C1 segment of cervical spinal cord (tissue), 14 donors: ENCODE measurements around the gene TRIM39.
"Not testable (repeated sequence)": the region's sequence is repeated elsewhere in the genome, so short reads cannot be mapped to it uniquely, and the experiment has no call there.

ENCODE experiments used
- DNase-seq, 14 donors: peaks; one replicate each; lab custom pipeline; 2025; lab: John Stamatoyannopoulos, UW

TRIM39 gene

DNA sequence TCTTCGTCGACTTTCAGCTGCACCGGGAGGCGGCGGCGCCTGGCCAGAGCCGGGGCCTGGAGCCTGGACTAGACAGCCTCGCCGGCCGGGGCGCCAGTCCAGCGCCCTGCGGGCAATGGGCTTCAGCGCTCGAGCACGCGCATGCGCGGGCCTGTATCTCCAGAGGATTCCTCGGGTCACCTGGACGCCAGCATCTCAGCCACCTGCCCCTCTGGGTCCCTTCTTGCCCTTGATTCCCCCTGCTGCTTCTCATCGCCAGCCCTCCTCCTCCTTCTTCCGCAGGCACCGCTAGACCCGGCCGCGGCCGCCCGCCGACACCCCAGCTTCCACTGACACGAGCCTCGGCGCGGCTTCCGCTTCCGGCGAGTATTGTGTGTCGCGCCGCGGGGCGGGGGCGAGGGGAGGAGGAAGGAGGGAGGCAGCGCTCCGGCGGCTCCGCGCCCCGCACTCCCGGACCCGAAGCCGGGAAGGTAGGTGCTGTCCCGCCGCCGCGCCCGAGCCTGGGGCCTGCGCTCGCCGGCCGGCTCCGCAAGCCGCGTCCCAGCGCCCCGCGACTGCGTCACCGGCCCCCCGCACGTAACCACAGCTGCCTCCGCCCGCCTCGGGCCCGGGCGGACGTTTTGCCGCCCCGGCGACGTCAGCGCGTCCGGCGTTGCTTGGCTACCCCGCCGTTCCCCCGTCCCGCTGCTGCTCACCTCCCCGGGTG, at the start of gene TRIM39:
Gene TRIM39, plus strand, starts transcription at position 402 of the 706 bp plus-strand sequence. CDS start 2,391 bp downstream, outside the sequence.
- DNase-seq = peak; percentile 81 to 99 (median 94)

- DNase-seq = not testable (repeated sequence)
Observed at GRCh38 chr6:30280988-30281387, 45.7 kb upstream of the TRIM39 start.

- no peak for DNase-seq
Observed at GRCh38 chr6:30282522-30282921, 44.2 kb upstream of the TRIM39 start.

DNA sequence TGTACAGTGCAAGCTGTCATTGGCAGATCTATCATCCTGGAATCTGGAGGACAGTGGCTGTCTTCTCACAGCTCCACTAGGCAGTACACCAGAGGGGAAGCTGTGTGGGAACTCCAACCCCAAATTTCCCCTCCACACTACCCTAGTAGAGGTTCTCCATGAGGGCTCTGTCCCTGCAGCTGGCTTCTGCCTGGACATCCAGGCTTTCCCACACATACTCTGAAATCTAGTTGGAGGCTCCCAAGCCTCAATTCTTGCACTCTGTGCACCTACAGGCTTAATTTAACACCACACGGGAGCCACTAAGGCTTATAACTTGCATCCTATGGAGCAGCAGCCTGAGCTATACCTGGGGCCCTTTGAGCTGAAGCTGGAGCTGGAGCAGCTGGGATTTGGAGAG, 43.0 kb upstream of the TRIM39 start:
- DNase-seq = no peak

- no peak for DNase-seq
Observed at GRCh38 chr6:30287139-30287538, 39.6 kb upstream of the TRIM39 start.

- no peak for DNase-seq
Observed at GRCh38 chr6:30295837-30296236, 30.9 kb upstream of the TRIM39 start.

DNA sequence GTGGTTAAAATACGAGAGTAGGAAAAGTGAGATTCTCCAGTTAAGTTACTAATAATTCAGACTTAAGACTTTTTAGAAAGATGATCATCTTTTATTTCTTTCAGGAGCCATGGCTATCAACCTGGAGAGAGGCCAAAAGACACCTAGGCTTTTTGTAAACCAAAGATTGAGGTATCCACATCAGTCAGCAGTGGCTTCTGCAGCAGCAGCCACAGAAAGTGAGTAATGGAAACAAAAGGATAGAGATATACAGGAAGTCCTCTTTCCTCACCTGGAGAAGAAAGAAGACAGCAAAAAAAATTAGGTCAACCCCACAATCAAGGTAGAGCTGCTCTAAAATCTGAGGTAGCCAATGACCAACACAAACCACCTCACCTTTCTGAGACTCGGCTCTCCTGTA, 22.7 kb upstream of the TRIM39 start:
- no peak for DNase-seq

DNA sequence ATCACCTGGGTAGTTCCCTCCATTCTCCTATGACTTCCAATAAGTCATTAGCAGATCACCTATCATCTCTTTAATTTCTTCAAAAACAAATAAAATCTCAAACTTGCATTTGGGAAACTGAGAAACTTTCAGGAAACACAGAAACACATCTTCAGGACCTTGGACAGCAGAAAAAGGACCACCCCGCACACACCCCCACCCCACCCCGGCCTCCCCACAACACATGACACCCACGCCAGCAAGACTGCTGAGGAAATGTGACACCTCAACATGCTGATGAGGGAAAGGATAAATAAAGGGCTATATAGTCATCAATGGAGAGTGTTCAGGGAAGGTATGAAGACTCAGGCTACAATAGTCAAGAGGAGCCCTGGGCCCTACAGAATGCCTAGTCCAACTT, 15.6 kb upstream of the TRIM39 start:
- DNase-seq = no peak

GRCh38 chr6:30311671-30312070, 15.1 kb upstream of the TRIM39 start:
- DNase-seq = no peak

- DNase-seq = no peak
Observed at GRCh38 chr6:30312266-30312665, 14.5 kb upstream of the TRIM39 start.

GRCh38 chr6:30312676-30313321, 13.9 kb upstream of the TRIM39 start:
- no peak for DNase-seq

DNA sequence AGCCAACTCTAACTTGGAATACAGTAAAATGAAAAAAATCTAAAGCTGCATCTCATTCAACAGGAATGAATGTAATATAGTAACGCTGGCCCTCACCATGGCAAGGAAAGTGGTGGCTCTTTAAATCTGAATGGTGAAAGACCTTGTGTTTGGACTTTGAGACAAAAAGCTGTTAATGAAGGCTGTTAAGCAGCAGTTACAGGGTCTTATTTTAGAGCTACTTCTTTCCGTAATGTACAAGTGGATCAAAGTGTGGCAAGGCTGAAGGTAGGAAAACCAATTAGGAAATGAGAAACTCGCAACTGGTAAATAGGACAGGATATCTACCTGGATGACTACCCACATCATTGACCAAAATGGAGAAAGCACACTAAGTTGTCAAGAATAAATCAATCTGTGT, 11.6 kb upstream of the TRIM39 start:
- no peak for DNase-seq

GRCh38 chr6:30317913-30318589, 8.7 kb upstream of the TRIM39 start:
- no peak for DNase-seq

DNA sequence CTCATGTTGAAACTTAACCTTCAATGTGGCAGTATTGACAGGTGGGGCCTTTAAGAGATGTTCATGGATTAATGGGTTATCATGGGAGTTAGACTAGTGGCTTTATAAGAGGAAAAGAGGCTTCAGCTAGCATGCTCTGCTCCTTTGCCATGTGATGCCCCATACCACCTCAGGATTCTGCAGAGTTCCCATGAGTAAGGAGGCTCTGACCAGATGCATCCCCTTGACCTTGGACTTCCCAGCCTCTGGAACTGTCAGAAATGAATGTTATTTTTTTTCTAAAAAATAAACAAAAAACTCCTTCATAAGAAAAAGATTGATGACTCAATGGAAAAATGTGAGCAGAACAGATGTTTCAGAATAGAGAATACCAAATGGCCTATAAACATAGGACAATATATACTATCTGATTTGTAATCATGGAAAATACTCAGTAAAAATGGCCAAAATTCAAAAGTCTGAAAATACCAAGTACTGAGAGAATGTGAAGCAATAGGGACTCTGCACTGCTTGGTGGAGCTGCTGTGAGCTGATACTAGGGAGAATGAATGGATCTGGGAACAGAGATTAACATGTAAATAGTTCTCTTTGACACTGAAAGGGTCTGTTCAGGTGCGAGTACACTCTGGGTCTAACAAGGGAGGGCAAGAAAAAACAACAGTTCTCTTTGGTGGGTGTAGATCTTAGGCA, 7.4 kb upstream of the TRIM39 start:
- no peak for DNase-seq

GRCh38 chr6:30321692-30322388, 4.9 kb upstream of the TRIM39 start:
- no peak for DNase-seq

DNA sequence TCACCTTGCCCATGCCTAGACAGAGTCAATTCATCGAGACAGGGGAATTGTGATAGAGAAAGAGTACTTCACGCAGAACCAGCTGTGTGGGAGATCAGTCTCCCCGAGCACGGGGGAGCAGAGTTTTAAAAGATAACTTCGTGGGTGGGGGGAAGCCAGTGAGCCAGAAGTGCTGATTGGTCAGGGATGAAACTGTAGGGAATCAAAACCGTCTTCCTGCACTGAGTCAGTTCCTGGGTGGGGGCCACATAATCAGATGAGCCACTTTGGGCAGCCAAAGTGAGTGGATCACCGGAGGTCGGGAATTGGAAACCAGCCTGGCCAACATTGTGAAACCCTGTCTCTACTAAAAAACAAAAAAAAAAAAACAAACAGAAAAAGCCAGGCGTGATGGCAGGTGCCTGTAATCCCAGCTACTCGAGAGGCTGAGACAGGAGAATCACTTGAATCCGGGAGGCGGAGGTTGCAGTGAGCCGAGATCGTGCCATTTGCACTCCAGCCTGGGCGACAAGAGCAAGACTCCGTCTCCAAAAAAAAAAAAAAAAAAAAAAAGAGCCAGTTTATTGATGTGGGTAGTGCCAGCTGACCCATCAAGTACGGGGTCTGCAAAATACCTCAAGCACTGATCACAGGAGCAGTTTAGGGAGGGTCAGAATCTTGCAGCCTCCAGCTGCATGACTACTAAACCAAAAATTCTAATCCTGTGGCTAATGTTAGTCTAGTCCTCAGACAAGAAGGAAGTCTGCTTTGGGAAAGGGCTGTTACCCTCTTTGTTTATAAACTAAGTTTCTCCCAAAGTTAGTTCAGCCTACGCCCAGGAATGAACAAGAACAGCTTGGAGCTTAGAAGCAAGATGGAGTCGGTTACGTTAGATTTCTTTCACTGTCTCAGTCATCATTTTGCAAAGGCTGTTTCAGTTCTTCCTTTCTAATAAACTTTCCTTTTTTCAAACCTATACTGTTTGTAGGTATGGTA, 3.9 kb upstream of the TRIM39 start:
- DNase-seq = no peak

- DNase-seq = no peak
Observed at GRCh38 chr6:30323806-30324205, 2.9 kb upstream of the TRIM39 start.

- no peak for DNase-seq
Observed at GRCh38 chr6:30325150-30325872, 1.4 kb upstream of the TRIM39 start.

DNA sequence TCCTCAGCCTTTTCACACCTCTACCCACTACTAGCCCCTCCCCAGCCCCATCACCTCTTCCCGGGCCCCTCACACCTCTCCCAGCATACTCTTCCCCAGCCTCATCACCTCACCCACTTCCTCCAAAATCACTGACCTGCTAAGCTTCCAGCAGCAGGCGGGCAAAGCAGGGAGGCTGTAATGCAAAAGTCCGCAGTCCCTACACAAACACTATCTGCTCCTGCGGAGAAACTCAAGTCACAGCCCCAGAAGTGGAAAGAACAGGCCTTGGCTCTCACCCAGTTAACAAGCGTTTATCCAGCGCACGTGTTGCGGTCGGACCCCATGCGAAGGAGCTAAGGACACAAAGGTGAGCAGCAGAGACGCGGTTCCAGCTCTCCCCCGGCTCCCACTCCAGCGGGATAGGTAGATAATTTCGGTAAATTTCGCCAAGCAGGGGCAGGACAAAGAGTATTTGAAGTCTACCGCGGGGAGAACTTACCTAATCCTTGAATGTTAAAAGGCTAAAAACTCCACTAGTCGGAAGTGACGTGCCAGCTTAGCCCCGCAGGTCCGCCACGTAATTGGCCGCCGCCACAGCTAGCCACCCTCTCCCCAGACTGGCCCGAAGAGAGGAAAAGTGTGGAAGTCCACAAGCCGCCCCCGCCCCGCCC, 728 bp upstream of the TRIM39 start:
- DNase-seq = peak in 10 of 14 donors; percentile 28 to 98 (median 81)
